Hematopoietic multipotent progenitor cell treated with erythropoietin and hydrocortisone succinate and interleukin-3 and kit ligand, for 15 days (in vitro differentiated cells): ENCODE results near the gene AQP12B.

ENCODE experiments used
- DNase-seq: peaks from one replicate; pipeline ENCODE4 v3.0.0-alpha.2; 2015; ENCODE audit warnings: low spot score

Gene AQP12B

DNA sequence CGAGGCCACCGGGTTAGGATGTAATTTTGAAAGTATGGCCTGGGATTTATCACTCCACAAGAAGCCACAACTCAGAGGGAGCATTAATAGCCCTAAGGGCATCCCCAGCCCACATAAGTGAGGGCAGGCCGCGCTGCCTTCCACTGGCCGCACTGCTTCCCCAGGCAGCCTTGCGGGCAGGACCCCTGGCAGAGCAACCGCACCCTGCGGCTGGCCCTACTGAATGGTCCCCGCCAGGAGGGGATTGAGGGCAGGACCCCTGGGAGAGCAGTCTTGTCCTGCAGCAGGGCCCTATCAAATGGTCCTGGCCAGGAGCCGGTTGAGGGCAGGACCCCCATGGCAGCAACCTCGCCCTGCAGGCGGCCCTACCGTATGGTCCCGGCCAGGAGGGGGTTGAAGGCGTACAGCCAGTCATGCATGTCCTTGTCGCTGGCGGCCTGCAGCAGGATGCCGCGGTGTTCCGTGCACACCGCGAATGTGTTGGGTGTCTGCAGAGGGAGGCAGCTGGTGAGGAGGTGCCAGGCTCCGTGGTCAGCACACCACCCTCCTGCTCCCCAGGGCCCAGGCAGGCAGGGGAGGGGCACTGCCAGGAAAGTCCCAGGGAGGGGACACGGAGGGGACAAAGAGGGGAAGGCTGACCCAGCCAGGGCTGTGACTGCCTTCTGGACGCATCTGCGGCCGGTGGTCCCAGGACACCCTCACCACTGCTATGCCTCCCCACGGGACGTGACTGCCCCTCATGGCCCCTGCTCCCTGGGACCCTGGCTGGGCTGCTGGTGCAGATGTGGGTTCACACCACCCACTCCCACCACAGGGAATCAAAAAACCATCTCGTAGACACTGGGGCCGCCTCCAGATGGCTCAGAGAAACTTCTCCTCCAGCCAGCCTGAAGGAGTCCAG lies 35.2 kb upstream of the AQP12B start:
- DNase-seq, result no peak

DNA sequence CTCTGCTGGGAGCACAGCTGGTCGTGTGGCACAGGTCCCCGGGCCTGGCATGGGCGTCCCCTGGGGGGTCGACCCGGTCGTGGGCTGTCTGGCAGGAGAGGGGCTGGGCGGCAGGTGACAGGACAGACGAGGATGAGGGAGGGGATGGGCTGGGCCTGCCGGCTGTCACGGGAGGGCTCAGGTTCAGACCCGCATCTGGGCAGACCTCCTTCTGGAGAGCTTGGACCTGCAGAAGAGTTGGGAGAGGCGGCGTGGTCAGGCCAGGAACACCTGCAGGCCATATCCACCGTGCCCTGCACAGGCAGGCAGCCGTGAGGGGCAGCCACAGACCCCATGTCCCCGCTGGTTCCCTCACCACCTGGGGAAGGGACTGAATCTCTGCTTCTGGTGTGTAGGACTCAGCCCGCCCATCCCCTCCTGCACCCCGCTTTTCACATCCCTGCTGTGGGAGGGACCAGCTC lies 34.5 kb upstream of the AQP12B start:
- no peak for DNase-seq

DNA sequence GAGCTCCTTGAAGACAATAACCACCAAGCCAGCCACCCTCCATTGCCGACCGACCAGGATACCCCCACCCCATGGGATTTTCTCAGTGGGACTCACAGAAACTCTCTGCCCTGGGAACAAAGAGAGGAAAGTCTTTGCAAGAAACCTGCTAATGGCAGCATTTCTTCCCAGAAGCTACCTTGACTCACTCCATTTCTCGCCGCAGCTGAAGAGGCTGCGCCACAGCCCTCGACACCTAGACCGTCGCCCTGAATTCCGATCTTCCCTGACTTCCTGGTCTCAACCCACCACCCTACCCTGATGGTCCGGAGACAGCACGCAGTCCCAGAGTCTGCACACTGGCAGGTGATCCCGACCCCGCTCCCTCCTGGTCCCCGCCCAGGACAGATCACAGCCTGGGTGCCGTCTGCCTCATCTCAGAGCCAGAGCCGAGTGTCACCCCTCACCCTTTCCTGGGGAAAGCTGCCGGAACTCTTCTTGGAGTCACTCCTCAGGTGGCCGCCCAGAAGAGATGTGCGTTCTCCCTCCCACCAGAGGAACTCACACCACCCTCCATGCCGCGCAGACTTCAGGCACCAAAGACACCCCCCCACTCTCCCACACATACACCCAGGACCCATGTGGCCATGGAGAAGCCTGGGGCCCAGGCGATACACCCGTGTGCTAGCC lies 33.6 kb upstream of the AQP12B start:
- no peak for DNase-seq

DNA sequence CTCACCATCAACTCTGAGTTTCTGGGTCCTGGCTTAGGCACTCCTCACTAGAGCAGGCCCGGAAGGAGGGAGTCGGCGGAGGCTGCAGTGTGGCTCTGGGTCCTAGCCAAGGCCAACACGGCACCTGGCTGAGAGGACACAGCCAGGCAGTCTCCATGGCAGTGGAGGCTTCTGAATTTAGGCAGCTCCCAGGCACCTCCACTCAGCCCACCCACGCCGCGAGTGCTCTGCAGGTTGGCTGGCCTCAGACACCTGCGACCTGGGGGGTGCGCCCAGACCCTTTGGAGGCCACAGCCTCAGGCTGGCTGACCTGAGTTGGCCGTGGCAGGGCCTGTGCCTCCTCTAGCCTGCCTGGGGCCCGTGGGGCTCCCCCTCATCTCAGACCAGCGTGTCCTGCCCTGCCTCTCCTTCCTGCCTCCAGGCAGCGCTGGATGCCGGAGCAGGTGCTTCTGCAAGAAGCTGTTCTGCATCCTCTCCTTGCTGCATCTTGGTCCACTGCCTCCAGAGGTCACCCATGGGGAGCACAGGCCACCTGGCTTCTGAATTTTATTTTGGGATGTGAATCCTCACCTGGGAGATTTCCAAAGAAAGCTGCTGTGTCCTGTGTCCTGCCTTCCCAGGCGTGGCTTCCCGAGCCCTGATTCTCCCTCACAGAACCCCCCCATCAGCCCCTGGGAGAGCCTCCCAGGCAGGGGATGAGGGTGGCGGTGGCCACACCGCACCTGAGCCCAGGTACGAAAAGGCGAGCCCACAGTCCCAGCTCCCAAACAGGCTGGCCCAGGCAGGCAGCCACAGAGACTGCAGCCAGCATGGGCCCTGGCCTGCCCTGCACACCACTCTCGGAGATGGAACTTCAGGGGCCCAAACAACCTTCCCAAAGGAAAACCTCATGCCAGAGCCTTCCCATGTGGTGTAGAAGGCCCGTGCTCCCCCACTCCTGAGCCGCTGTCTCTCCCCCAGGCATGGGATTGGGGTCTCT lies 32.4 kb upstream of the AQP12B start:
- no peak for DNase-seq

DNA sequence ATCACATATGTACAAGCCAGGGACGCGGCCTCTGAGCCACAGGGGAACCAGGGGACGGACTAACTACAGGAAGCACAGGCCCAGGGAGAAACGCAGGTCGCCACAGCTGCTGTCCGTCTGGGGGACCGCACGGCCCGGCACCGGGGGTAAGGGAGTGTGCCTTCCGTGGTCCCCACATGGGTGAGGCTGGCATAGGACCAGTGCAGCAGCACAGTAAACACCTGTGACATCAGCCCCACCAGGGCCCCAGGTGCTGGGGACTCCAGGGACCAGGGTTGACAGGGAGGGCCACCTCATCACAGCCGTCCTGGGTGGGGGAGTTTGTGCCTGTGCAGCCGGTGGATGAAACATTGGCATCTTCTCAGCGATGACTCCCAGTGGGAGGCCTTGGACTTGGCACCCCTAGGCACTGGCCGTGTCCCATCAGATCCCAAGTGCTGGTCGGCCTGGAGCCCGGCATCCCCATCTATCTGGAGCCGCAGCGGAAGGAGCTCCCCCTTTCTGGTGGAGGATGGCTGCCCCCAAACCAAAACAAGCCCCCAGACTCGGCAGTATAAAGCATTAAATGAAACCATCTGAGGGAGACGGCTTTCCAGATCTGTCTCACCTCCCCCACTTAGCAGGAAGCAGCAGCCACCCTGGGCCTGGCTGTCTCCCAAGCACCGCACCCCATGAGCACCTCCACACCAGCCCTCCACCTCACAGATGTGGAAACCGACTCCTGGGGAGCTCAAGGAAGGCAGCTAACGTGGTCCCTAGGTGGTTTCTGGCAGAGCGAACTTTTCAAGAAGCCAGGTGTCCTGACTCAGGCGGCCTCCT lies 31.5 kb upstream of the AQP12B start:
- no peak for DNase-seq

DNA sequence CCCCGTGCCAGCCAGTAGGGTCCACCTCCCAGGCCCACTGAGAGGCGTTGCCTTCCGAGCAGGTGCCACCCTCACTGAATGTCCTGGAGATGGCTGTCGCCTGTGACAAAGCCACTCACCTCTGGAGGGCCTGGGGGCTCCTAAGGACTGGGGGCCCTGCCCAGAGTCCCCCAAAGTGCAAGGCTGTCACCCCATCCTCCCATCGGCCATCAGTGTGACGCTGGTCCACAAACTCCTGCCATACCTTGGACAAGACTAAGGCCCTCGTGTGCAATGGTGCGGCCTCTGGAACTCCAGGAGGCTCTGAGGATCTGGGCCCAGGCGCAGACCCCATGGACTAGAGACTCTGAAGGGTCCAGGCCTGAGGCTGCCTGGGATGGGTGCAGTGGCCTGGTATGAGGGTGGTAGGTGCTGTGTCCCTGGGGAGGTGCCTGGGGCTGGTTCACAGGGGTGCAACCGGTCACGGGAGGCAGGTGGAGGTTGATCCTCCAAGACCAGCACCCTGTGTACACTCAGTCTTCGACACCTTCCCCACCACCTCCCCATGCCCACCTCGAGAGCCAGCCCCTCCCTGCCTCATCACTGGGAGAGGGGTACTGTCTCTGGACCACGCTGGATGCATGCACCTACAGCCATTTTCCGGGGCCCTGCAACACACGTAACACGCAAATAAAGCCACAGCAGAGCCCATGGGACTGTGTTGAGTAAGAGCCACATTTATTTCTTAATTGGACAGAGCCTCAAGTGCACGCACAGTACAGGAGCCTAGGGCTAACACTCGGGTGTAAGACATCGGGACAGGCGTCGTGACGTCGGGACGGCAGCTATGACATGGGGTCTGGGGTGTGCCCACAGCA lies 30.6 kb upstream of the AQP12B start:
- DNase-seq, result no peak

DNA sequence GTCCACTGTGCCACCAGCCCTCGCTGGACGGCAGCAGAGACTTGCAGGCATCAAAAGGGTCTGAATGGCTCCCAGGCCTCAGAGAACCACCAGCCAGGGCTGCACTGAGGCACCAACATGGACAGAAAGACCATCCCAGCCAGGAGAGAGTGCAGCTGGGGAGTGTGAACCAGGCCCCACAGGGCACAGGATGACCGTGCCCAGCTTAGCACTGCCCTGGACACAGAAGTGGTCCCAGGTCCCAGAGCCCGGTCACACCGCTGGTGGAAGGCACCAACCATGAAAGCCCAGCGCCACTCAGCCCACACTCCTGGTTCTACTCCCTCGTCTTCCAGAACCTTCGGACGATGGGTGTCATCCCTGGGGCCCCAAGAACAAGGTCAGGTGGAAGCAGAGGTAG lies 29.4 kb upstream of the AQP12B start:
- DNase-seq, result no peak

DNA sequence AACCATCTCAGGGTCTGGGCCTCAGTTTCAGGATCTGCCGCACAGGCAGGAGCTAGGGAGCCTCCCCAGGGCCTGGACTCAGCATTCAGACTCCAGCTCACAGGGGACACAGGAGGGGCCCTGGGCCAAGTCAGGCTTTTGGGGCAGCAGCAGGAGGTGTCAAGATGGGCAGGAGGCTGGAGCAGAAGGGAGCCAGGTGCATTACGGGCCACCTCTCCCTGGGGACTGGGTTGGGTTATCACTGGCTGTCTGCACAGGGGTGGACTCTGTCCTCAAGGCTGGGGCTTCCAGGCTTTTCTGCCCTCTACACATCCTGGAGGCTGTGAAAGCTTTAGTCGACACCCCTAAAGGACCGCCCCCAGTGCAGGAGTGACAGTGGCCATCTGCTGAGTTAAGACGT lies 29.0 kb upstream of the AQP12B start:
- no peak for DNase-seq

DNA sequence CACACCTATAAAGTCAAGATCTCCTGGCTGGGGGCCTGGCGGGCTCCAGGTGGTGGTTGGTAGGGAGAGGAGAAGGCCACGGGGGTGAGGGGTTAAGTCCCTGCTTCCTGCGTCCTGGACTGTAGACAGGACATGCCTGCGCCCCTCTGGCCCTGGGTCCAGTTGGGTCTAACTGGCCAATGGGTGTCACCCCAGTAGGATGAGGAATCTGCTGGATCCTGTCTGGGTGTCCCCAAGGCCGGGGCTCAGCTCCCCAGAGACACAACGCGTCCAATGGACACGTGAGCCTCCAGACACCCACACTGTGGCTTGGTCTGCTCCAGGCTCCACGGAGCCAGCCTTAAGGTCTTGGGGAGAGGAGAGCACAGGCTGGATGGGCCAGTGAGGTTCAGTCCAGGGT lies 28.6 kb upstream of the AQP12B start:
- no peak for DNase-seq

DNA sequence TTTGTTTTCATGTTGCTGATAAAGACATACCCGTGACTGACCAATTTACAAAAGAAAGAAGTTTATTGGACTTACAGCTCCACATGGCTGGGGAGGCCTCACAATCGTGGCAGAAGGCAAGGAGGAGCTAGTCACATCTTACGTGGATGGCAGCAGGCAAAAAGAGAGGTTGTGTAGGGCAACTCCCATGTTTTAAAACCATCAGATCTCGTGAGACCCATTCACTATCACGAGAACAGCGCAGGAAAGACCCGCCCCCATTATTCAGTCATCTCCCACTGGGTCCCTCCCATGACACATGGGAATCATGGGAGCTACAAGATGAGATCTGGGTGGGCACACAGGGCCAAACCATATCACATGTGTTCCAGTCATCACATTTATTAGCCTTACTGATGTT lies 25.8 kb upstream of the AQP12B start:
- DNase-seq, result no peak

DNA sequence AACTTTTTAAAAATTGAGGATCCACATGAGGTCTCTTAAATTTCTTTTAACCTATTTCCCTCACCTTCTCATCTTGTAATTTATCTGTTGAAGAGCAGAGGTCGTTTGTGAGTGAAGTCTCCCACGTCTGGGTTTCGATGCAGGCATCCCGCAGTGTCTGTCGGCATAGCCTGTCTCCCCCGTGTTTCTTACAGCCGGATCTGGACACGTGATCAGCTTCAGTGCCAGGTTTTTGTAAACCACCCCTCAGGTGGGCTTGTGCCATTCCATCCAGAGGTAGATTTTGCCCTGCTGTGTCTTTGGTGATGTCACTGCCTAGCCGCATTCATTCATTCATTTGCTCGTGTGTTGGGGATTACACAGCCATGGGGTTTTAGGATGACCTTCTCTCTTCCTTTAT lies 25.1 kb upstream of the AQP12B start:
- no peak for DNase-seq

DNA sequence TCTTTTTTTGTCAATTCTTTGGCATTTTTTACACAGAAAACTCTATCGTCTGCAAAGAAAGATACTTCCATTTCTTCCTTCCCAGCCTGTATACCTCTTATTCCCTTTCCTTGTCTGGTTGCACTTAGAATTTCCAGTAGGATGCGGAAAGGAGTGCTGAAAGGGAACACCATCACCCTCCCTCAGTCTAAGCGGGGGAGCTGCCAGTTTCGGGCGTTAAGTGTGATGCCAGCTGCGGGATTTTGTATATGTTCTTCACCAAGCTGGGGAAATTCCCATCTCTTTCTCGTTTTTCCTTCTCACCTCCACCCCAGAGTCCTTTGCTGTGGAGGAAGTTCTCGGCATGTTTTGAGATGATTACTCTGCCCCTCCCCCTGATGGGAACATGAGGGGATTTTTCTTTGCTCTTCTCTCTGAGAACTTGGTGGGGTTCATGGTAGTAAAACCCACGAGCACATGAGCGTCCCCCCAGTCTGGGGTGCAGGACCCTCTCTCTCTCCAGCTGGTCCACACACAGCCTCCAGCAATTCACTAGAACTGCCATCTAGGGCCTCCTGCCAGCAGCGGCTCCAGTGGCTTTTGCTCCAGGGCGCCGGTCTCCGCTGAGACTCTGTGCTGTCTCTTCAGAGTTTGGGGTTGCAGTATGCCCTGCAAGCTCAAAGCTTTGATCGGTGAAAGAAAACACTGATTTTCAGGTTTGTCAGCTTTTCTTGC lies 24.5 kb upstream of the AQP12B start:
- no peak for DNase-seq

DNA sequence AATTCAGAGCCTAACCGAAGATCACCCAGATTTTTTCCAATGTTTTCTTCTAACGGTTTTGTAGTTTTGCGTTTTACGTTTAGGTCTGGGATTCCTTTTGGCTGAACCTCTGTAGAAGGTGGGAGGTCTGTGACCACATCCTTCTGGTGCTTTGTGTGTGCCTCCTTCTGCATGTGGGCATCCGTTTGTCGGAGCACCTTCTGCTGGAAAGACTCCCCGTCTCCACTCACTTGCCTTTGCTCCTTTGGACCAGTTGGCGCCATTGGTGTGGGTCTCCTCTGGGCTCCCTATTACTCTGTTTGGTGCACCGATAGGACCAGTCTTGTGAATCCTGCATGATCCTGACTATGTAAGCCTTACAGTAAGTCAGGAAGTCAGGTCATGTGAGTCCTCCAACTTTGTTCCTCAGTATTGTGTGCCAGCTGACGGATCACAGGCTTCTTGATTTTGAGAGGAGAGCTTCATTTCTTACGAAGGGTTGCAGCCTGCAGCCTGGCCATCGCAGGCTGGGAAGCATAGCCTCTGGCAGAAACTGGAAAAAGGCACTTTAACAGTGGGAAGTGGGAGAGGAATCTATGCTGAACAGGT lies 22.6 kb upstream of the AQP12B start:
- DNase-seq, result no peak

DNA sequence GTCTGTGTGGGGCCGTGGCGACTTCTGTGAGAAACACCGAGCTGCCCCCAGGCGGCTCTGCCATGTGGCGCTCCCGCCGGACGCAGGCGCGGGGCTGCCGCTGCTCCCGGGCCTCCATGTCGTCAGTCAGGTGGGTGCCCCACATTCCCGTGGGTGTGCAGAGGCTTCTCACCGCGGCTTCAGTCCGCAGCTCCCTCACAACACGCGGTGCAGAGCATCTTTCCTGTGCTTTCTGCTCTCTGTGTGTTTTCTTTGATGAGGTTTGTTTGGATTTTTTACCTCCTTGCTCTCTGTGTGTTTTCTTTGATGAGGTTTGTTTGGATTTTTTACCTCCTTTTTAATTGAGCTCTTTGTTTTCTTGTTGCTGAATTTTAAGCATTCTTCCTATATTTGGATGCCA lies 22.0 kb upstream of the AQP12B start:
- DNase-seq, result no peak

DNA sequence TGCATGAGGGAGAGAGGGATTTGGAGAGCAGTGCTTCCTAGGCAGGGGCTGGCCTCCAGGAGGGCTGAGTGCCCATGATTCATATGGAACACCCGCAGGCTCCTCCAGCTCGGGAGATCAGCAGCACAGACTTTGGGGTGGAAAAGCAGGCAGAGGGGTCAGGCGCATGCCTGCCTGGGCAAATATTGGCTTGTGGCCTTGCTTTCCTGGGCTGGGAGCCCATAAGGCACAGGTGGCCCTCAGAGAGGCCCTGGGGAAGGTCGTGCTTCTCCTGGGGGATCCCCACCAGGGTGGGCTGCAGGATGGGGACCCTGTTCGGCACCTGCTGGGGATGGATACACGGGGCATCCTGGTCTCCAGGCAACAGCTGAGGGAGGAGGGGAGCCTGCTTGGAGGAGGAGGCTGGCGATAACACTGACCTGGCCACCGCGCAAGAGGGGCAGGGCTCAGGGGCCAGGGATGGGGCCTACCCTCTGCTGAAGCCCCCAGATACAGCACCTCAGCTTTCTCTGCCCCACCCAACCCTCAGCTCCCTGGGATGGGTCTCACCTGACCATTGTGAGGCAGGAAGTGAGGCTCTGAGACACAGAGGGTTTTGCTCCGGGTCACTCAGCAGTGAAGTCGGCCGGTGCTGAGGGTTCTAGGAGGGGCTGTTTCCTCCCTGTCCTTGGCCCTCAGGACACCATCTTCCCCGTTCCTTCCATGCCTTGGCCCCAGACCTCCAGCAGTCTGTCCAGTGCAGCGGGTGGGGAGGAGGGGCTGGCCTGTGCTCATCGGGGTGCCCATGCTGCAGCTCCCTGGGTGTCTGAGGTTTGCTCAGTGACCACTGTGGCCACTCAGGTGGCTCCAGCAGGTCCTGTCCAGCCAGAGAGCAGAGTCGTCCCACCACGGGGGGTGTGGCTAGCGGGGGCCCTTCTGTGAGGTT lies 21.0 kb upstream of the AQP12B start:
- DNase-seq, result no peak

DNA sequence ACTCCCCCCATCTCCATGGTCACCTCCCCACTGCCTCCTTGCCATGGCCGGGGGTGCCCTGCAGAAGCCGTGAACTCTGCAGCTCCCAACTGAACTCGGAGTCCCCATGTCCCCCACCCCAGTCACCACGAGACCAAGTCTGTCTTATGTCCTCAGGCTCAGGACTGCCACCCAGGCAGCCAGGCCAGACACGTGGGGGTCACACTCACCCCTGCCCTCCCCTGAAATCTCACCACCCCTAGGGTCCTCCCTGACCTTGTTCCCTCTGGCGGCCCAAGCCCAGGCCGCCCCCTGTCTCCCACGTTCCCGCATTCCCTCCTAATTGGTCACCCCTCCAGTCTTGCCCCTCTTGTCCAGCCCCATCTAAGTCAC lies 19.9 kb upstream of the AQP12B start:
- no peak for DNase-seq

DNA sequence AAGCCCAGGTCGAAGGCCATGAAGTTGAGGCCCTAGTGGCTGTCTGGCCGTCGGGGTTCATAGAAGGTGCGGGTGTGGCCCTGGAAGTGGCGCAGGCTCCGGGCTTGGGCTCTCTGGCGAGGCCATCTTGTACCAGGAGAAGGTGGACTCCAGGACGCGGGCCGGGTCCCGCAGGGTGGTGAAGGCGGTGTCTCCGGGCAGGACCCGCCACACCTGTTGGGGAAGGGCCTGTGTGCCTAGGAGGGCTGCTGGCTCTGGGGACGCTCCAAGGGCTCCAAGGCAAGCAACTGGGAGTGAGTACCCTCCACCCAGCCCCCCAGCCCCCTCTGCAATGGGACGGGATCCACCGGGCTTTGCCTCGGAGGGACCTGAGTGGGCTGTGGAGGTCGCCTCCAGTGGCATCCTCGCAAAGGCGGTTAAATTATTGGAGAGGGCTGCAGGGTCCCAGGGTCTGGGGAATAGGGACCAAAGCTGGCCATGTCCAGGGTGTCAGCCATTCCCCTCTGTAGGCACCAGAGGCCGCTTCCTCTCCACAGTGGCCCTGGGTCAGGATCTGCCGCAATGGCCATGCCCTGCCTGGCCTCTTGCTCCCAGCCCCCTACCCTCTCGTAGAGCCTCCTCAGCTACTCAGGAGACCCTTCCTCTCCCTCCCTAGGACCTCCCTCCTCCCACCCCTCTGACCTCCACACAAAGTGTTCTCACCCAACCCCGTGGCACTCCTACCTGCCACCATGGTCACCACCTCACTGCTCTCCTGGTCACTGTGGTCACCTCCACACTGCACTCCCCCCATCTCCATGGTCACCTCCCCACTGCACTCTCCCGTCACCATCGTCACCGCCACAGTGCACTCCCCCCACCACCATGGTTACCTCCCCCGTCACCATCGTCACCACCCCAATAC lies 19.3 kb upstream of the AQP12B start:
- DNase-seq, result no peak
